K562 (cell line): ENCODE measurements around the gene PARK7. TPM values are rescaled to one million over a fixed set of nuclear protein-coding genes. Genes with fewer than 3 reads are reported as not detected.

Source experiments
- ATF1 ChIP-seq, 2 experiments: fragments of 450-650 bp in 1 of 2; IDR thresholded peaks; 2 replicates each; pipeline ENCODE4 v1.6.1; 2016; ENCODE audit warnings: missing compliant biosample characterization in 1 of 2, missing genetic modification characterization in 1 of 2
- ATF3 ChIP-seq, 2 experiments: fragments of 450-650 bp in 1 of 2; sonication (generic) in 1 of 2; formaldehyde crosslinking in 1 of 2; IDR thresholded peaks in 1 of 2; conservative IDR thresholded peaks in 1 of 2; 2 replicates each; pipeline versions ENCODE4 v1.6.1 to v1.8.1; 2016 to 2023; ENCODE audit warnings: mild to moderate bottlenecking in 2 of 2, moderate library complexity in 2 of 2, inconsistent platforms in 1 of 2, missing genetic modification reagents in 1 of 2
- C11orf30 ChIP-seq: fragments of 450-650 bp; IDR thresholded peaks from 2 replicates; pipeline ENCODE4 v1.6.1; 2016; ENCODE audit warnings: low read depth, mild to moderate bottlenecking
- CBFA2T2 ChIP-seq: fragments of 450-650 bp; conservative IDR thresholded peaks from 2 replicates; pipeline ENCODE4 v1.6.1; 2017; ENCODE audit warnings: mild to moderate bottlenecking
- EP400 ChIP-seq: fragments of 450-650 bp; IDR thresholded peaks from 2 replicates; pipeline ENCODE4 v1.6.1; 2017; ENCODE audit warnings: antibody characterized with exemption, mild to moderate bottlenecking, moderate library complexity
- GATAD2A ChIP-seq: fragments of 450-650 bp; IDR thresholded peaks from 2 replicates; pipeline ENCODE4 v1.6.1; 2017
- HMG20B ChIP-seq: fragments of 250-450 bp; sonication (Bioruptor Pico); IDR thresholded peaks from 2 replicates; pipeline ENCODE4 v1.5.0; 2021; ENCODE audit warnings: mild to moderate bottlenecking
- HMGXB4 ChIP-seq: sonication (generic); formaldehyde crosslinking; IDR thresholded peaks from 2 replicates; pipeline ENCODE4 v1.8.1; 2023; ENCODE audit warnings: mild to moderate bottlenecking, missing genetic modification reagents
- MGA ChIP-seq: fragments of 450-650 bp; IDR thresholded peaks from 2 replicates; pipeline ENCODE4 v1.6.1; 2016; ENCODE audit warnings: mild to moderate bottlenecking, moderate library complexity
- NR2F6 ChIP-seq: fragments of 450-650 bp; formaldehyde crosslinking; IDR thresholded peaks from 2 replicates; pipeline ENCODE4 v1.4.0; 2020; ENCODE audit warnings: mild to moderate bottlenecking
- SIX5 ChIP-seq, 2 experiments: IDR thresholded peaks; 2 replicates each; pipeline ENCODE4 v1.6.1; 2011; ENCODE audit warnings: low read length in 2 of 2, borderline replicate concordance in 1 of 2, low read depth in 1 of 2, mild to moderate bottlenecking in 1 of 2, moderate library complexity in 1 of 2; ENCODE audit not compliant: insufficient read depth in 1 of 2
- ZNF707 ChIP-seq: fragments of 250-450 bp; sonication (Bioruptor Pico); conservative IDR thresholded peaks from 2 replicates; pipeline ENCODE4 v1.8.0; 2022; ENCODE audit warnings: inconsistent platforms, mild to moderate bottlenecking, moderate library complexity
- polyA plus RNA-seq, 8 experiments: library from polyadenylated mRNA; depleted of rRNA in 4 of 8; stranded (reverse) in 5 of 8; unstranded in 3 of 8; fragments of >200 nt; fragmentation: Nextera tagmentation in 2 of 8; fragmentation: Illumina TruSeq in 1 of 8; extraction: Ambion mirVana in 2 of 8; extraction: Trizol in 1 of 8; gene quantifications; 2 replicates each; pipeline versions ENCODE4 v1.2.1 to v1.2.3, GENCODE V29; 2011 to 2014; ENCODE audit warnings: inconsistent platforms in 1 of 8, missing spikeins in 1 of 8
- total RNA-seq, 7 experiments: library from RNA; depleted of rRNA in 6 of 7; stranded (reverse); fragments of >200 nt in 6 of 7; fragmentation: Illumina TruSeq in 2 of 7; extraction: Trizol in 2 of 7; gene quantifications; 2 replicates each; pipeline versions ENCODE4 v1.2.1 to v1.2.3, GENCODE V29; 2011 to 2021; ENCODE audit warnings: low replicate concordance in 1 of 7

Gene PARK7
- total and polyA plus RNA-seq, 9 of the 15 experiments (the other 6 are each of a cell fraction or from before 2014, with no cell fraction given): 374 to 1,298 (median 484) TPM

GRCh38 chr1:7940745-7941436 is 20.6 kb upstream of the PARK7 start, which contains the start of gene TNFRSF9 (continued):
- TF ChIP-seq ATF1 (CRISPR knock-in tag; IDR thresholded peaks at IDR 0.05): no peak
- TF ChIP-seq ATF1 (tag; IDR thresholded peaks at IDR 0.05): peak; percentile 27; the same call in 1 of the 2 replicates
- TF ChIP-seq MGA: no peak
- TF ChIP-seq GATAD2A: no peak
- TF ChIP-seq HMG20B (CRISPR knock-in tag): no peak
- TF ChIP-seq EP400: no peak
- TF ChIP-seq HMGXB4: no peak
- peak; percentile 85 for TF ChIP-seq ATF3 (IDR thresholded peaks at IDR 0.05)
- no peak for TF ChIP-seq ATF3 (CRISPR knock-in tag; conservative IDR thresholded peaks at IDR 0.05)
- no peak for TF ChIP-seq SIX5 (IDR thresholded peaks at IDR 0.05; ENCODE audit: borderline replicate concordance in 1 of 2, insufficient read depth in 1 of 2, low read depth in 1 of 2, low read length in 2 of 2)
- TF ChIP-seq CBFA2T2: peak; percentile 48; the same call in 1 of the 2 replicates
- TF ChIP-seq C11orf30: no peak
- TF ChIP-seq NR2F6: no peak
- no peak for TF ChIP-seq ZNF707 (CRISPR knock-in tag)
